GM19395 (cell line): Measurements from ENCODE around the gene NDUFA9.
A peak's percentile ranks its signal among the peaks of the same experiment; 100 is the strongest.

Experiments
- ATAC-seq: cut with Tn5 transposase; IDR thresholded peaks from one replicate; pipeline ENCODE4 v1.9.1; 2021; ENCODE audit warnings: mild to moderate bottlenecking, moderate library complexity; ENCODE audit not compliant: unreplicated experiment

Gene NDUFA9

DNA sequence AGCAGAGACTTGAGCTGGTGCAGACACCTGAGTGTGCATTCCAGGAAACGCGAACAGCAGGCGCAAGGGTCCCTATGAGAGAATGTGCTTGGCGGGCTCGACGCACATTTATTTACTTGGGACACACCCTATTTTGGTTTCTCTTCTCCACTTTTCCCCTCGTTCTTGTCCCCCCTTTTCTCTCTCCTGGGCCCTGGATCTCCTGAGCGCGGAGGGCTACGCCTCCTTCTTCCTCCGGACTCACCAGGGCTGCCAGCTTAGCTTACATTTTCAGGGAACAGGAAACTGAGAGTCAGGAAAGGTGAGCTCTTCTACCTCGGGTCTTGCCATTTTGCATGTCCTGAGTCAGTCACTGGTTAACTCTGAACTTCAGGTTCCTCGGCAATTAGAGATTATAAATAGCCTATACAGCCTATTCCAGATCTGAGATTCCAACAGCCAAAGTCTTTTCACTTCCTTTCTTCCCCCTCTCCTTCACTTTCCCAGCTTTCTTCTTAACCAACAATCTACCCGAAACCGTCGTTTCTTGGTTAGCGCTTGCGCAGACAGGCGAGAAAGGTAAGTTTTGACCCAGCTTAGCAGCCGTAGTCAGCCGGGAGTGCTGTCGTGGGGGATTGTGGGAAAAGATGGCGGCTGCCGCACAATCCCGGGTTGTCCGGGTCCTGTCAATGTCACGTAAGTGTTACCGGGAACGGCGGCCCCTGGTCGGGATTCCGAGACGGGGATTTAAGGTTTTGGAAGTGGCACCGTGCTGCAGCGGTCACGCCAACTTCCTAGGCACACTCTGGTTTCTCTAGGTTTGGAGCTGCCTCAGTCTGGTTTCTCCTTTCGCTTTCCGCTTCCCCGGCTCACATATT lies at the start of gene NDUFA9, which contains the start of gene AKAP3:
Gene NDUFA9, plus strand, starts transcription at position 614 of the 857 bp plus-strand sequence. Its CDS starts 13 bp downstream, at position 627.
Gene AKAP3, minus strand, starts transcription at position 551 of the 857 bp plus-strand sequence. CDS start 10,855 bp downstream, outside the sequence.
- peak; percentile 85 for ATAC-seq

DNA sequence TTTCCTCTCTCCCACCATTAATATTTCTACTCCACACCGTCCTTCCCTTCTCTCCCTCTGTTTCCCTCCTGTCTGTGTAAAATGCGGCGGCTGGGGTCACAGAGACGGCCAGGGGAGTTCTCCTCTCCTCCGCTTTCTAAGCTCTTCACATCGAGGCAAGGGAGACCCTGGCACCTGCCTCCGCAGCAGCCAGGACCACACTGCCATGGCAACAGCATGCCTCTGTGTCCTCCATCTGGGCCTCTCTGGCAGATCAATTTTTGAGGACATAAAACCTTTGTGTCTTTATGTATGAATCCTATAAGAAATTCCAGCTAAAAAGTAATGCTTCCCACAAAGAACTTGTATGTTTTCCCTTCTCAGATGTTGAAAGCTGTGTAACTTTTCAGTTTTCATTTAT lies 45.5 kb upstream of the NDUFA9 start:
- no peak for ATAC-seq

DNA sequence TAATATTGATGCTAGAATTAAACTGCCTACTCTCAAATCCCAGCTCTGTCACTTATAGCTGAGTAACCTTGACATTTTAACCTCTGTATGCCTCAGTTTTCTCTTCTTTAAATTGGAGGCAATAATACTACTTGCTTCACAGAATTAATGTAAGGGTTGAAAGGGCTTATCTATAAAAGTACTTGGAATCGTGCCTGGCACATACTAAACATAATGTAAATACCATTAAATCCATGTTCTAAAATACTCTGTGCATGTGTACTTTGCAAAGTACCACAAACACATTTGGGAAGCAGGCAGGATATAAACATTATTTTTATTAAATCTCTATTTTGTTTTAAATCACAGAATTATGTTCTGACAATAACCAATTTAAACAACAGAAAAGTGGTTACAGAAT lies 45.0 kb upstream of the NDUFA9 start:
- no peak for ATAC-seq

DNA sequence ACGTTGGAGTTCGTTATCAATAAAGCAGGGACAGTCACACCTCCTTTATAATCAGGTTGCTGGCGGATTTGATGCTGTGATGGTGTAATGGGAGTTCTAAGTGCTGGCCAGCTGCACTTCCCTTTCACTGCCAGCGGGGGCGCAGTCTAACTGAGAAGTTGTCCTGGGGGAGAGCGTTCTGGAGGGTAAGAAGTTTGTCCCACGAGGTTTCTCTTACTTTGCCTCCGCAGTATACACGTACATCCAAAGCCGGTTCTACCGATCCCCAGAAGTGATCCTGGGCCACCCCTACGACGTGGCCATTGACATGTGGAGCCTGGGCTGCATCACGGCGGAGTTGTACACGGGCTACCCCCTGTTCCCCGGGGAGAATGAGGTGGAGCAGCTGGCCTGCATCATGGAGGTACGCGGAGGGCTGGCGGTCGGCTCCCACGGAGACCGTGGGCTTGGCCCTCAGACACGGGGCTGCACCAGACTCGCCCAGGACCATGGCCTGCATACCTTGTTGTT lies 44.2 kb upstream of the NDUFA9 start:
- ATAC-seq = peak; percentile 97

DNA sequence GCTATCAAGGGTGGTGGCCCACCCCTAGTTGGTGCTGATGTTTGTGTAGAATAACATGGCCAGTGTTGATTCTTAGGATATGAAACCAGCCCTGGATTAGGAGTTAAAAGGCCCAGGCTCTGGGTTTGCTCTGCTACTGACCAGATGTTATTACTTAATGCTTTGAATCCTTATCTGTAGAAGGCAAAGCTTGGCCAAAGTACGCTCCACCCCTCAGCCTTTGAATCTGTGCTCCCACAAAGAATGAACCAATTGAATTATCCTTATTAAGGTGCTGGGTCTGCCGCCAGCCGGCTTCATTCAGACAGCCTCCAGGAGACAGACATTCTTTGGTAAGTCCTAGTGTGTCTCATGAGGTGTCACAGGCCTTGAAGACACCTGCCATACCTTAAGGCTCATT lies 41.9 kb upstream of the NDUFA9 start:
- ATAC-seq = no peak

DNA sequence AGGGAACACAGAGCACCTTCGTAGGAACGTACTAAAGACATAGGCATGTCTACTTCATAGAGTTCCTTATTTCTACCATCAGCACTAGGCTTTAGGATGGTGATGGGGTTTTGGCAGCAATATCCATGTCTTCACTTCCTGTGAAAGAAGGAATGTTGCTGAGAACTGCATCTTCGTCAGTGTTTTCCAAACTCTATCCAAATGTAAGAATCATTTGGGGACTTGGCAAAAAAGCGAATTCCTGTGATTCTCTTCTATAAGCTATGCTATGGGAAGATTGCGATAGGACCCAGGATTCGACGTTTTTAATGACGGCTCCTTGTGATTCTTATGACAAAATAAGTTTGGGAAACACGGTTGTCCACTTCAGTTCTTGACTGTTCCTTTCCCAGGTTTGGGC lies 39.8 kb upstream of the NDUFA9 start:
- no peak for ATAC-seq

DNA sequence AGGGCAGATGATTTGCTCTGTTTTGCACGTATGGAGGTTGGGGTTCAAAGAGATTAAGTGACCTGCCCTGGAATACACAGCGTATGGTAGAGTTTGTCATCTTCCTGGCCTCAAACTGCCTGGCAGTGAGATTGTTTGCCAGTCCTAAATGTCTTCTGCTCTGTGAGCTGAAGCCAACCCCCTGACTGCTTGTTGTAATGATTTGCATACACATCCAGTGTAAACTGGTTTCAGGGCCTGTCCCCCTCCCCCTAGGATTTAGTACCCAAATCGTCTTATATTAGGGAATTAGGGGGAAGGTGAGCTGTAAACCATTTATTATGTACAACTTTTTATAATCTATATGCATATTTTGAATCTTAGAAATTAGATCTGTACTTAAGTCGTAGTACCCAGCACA lies 38.4 kb upstream of the NDUFA9 start:
- ATAC-seq = no peak

DNA sequence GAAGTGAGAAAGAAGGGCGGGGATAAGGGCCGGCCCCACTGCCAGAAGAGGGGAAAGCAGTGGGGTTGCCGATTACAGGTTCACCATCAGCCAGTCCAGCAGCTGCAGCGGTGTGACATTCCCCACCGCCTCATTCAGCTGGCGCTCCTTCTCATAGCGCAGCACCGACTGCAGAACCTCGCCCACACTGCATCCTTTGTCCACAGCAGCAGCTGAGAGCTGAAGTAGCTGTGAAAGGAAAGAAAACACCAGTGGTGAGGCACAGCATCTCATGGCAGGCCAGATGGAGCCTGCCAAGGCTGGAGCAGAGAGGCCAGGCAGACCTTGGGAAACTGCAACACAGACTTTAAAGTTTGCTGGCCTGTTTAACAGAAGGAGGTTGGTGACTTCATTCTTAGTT lies 33.2 kb upstream of the NDUFA9 start:
- ATAC-seq = no peak

DNA sequence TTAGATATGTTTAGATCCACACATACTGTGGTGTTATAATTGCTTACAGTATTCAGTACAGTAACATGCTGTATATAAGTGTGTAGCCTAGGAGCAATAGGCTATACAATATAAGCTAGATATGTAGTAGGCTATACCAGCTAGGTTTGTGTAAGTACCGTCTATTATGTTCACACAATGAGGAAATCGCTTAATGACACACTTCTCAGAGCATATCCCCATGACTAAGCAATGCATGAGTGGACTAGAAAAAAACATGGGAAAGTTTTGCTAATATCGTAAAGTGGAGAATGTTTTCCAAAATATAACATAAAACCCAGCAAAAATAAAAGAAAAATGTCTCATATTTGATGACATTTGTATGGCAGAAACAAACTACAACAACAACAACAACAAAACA lies 27.4 kb upstream of the NDUFA9 start:
- no peak for ATAC-seq

DNA sequence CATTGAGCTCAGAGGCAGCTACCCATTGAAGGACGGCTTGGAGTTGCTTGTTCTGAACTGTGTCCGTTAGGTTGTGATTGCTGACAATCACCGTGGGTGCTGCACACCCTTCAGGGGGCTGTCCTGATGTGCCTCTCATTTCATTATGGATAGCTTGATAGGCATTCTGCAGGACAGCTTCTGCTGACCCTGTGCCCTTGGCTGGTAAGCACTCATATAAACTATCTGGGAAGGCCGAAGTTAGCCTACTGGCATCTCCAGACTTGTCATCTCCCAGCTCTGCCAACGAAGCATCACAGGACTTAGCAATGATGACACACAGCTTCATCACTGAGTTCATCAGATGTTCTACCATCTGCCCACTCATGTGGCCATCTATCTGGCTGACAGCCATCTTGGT lies 22.4 kb upstream of the NDUFA9 start:
- ATAC-seq = no peak

DNA sequence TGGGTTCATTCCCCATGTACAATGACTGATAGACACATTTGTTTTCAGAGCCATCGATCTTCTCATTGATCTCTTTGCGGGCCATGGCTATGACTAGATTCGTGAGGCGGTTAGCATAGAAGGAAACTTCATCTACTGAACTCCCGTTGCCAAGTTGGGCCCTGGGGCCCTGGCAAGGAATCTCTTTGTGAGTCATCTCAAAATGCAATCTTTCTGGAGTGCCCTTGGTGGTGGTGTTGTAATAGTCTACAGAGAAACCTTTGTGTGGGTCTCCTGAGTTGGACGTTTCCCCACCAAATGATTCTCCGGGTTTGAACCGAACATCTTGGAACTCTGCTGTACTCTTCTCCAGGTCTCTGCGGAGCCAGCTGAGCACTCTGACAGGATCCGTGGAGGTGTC lies 20.5 kb upstream of the NDUFA9 start:
- ATAC-seq = no peak

DNA sequence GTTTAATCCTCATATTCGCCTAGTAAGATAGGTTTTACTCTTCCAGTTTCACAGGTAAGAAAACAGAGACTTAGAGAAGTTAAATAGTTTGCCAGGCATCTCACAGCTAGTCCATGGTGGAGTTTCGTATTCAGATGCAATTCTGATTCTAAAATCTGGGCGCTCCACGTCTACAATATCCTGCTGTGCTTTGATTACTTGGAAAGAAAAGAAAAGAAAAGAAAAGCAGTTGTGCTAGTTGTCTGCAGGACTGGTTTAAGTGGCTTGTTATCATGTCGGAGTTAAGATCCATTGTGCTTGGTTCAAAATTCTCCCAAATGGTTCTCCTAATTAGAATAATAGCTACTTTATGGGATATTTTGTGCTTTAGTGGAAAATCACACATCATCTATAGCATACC lies 18.7 kb upstream of the NDUFA9 start:
- ATAC-seq = no peak

DNA sequence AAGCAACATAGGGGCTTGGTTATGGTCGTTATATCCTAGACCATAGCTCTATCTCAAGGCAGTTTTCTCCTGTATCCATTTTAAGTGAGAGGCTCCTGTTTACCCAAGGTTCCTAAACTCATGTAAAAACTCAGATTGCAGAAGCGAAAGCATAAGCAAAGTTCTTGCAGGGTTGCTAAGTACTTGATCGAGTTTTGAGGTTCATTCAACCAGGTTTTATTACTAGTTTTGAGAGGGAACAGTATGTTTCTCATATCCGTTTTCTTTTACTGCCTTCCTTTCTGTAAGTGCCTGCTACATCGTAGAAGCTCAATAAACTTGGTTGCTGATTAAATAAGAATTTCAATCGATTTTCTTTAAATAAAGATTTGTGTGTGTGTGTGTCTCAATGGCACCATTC lies 5.2 kb upstream of the NDUFA9 start:
- ATAC-seq = peak; percentile 68

DNA sequence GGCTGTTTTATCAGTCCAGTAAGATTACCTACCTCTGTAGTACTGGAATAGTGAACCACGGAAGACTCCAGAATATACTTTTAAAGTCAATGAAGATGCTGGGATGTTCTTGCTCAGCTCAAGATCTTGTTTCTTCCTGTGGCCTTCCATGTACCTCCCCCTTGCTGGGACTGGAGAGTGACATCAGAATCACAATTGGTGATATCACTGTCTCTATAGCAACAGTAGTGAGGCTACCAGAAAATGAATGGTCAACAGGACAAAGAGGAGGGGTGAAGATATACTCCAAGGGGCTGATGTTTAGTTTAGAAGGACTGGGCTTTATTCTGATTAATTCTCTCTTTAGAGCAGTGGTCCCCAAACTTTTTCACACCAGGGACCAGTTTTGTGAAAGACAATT lies 3.9 kb upstream of the NDUFA9 start:
- ATAC-seq = no peak

DNA sequence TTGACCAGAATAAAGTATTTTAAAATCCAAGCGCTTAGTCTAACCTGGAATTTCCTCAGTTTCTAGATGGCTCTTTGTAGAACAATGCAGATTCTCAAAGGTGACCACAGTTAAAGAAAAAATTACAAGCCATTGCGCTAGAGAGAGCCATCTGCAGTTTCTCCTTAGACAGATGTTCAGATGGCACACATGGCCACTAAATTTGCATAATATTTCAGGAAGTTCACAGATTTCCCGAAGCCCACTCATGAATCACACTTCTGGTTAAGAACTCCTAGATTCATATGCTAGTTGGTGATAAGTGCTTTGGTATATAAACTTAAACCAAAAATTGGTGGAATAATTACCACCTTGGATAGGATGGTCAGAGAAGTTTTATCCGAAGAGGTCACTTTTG lies 812 bp upstream of the NDUFA9 start:
- no peak for ATAC-seq

DNA sequence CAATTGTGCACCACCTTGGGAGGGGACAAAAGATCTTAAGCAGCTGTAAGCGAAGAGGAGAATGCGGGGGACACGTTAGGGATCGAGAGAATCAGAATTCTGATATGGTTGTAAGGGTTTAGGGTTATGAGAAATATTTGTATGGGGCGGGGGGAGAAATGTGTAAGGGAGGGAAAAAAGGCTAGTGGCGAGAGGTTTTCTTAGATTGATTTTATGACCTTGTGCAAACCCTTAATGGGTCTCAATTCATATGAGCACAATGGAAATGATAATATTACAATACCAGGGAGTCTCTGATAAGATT lies 396 bp downstream of the NDUFA9 start:
- no peak for ATAC-seq

DNA sequence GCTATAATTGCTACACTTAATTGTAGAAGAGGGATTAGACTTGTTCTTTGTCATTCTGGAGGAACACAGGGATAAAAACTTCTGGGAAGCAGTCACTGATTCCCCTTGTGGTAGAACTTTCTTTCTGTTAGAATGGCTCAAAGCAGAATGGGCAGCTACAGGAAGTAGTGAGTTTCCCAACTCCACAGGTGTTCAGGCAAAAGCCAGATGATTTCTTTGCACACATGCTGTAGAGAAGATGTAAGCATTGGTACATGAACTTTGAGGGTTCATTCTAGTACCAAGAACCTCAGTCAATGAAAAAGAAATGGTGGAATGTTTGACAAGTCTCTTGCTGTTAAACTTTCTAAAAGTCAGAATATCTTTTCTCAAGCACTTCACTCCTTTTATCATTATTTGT lies 4.3 kb downstream of the NDUFA9 start:
- no peak for ATAC-seq

DNA sequence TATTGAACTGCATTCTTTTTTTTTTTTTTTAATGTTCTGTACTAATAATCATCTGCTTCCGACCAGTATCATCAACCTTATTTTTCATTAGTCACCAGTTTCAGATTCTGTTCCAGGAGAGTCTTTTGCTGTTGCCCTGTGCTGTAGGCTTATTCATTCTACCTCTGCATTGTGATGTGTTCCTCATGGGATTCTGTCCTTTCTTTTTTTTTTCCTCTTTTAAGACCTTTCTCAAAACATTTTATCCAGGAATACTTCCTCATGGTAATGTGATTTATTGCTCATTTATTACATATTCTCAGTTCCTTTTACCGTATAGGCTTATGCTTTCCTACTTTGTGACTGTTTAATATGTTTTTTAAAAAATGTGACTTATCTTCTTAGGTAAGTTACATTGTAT lies 4.8 kb downstream of the NDUFA9 start:
- ATAC-seq = no peak

DNA sequence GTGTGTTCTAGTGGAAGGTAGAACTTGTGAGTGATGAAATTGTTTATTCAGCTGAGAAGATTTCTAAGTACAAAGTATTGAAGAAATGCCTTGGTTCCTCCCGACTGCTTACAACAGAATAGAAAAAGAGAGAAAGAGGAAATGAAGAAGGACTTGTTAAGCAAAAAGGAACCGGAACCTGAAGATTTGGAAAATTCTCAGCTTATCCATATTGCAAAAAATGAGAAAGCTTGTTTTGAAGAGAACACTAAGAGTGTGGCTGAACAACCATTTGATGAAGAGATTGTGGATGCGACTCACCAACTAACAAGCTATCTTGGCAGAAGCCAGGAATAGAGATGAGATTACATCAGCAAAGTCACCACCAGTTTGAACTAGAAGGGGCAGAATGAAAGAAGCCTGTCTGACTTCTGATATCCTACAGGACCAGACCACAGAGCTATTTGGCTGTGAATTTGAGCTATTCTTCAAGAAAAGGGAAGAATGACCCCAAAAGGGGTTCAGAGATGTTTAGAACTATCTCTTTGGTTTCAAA lies 15.1 kb downstream of the NDUFA9 start:
- no peak for ATAC-seq

DNA sequence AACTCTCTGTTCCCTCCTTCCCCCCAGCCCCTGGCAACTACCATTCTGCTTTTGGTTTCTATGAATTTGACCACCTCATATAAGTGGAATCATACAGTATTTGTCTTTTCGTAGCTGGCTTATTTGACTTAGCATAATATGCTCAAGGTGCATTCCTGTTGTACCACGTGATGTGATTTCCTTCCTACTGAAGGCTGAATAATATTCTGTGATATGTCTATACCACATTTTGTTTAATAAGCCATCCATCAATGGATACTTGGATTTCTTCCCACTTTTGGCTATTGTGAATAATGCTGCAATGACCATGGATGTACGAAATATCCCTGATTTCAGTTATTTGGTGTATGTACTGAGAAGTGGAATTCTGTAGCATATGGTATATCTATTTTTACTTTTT lies 16.3 kb downstream of the NDUFA9 start:
- no peak for ATAC-seq

DNA sequence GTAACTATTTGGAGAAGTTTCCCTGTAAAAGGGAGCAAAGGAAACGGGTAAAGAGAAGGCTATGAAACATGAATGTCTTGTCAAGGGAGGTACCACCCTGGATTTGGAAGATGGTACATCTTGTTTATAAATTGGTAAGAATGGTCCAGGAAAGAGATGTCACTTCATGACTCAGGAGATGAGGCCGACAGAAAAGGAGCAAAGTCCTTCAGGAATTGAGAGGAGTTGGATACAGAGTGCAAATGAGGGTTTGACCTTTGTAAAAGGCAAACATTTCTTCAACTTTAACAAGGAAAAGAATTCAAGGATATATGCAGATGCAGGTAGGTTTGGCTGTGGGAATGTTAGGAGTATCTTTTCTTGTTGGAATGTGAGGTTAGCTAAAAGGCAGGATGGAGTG lies 30.8 kb downstream of the NDUFA9 start:
- ATAC-seq = no peak

DNA sequence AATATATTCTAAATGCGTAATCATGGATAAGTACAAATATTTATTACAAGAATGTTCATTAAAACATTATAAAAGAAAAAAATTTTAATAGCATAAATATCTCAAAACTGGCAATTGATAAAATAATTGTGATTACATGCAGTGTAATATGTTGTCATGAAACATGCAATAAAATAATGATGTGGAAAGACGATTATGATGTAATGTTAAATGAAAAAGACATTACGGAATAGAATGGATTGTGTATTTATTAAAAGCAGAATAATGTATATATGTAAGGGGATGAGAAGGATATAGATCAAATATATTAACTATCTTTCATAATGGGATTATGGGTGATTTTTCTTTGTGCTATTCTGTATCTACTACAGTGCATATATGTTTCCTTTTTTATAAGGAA lies 32.8 kb downstream of the NDUFA9 start:
- ATAC-seq = no peak

DNA sequence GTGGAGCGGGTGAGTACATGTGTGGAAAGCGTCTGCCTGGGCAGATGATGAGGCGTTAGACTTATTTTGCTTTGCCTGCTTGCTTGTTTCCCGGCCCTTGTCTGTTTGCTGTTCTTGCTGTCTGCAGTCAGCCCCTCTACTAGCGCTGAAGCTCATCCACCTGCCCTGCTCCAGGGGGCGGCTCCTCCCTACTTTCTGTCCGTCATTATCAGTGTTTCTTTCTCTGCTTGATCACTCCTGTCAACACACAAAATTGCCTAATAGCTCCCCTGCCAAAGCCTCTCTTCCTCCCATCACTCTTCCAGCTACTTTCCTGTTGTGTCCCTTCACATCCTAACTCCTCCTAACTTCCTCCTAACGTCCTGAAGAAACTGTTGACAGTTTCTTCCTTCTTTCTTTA lies 36.4 kb downstream of the NDUFA9 start:
- ATAC-seq = no peak
